Stomach (tissue), 4 donors: Measurements from ENCODE around the gene PCDHA2.

Source experiments
- CTCF ChIP-seq, 7 experiments: fragments of 450-650 bp in 4 of 7; fragments of 200-600 bp in 3 of 7; sonication (generic) in 3 of 7; IDR thresholded peaks; one replicate each; pipeline ENCODE4 v1.5.1; 2016 to 2019; ENCODE audit warnings: antibody characterized with exemption in 7 of 7, control low read depth in 2 of 7, mild to moderate bottlenecking in 1 of 7
- EP300 ChIP-seq: sonication (generic); formaldehyde crosslinking; IDR thresholded peaks from one replicate; pipeline ENCODE4 v1.6.1; 2017; ENCODE audit warnings: antibody characterized with exemption
- POLR2A ChIP-seq, 4 donors: fragments of 450-650 bp; IDR thresholded peaks; one replicate each; pipeline ENCODE4 v1.6.1; 2016; ENCODE audit warnings: antibody characterized with exemption in 4 of 4, control low read depth in 2 of 4, mild to moderate bottlenecking in 1 of 4, moderate library complexity in 1 of 4

- TF ChIP-seq CTCF (IDR thresholded peaks at IDR 0.05) (no peak), POLR2A (IDR thresholded peaks at IDR 0.05) (no peak), EP300 (no peak)
Measured at GRCh38 chr5:140791089-140791488, 3.6 kb upstream of the PCDHA2 start.
